GM12892 (cell line): Measurements from ENCODE around the gene LIPN.

Experiments used
- POLR2AphosphoS5 ChIP-seq: IDR thresholded peaks from 2 replicates; pipeline ENCODE4 v1.6.1; 2011; ENCODE audit warnings: low read depth, low read length, control low read depth
- TAF1 ChIP-seq: IDR thresholded peaks from 2 replicates; pipeline ENCODE4 v1.6.1; 2011; ENCODE audit warnings: low read depth, mild to moderate bottlenecking, control low read depth, low read length, borderline replicate concordance

GRCh38 chr10:88805361-88805760 lies 45.5 kb downstream of the LIPN start:
- TF ChIP-seq POLR2AphosphoS5, result no peak
- no peak for TF ChIP-seq TAF1
